IMR-90 (cell line): ENCODE measurements around the gene COQ4. TPM values are rescaled to one million over a fixed set of nuclear protein-coding genes. Genes with fewer than 3 reads are reported as not detected.
A peak's percentile ranks its signal among the peaks of the same experiment; 100 is the strongest.

Experiments
- ATAC-seq: fragments of 200-7000 bp; cut with Tn5 transposase; 2 replicates; pipeline ENCODE4 v1.9.1; 2020; ENCODE audit warnings: low read depth, mild to moderate bottlenecking, moderate library complexity
- BruUV-seq: library from RNA; stranded (reverse); fragments of 400-500 nt; replicated peaks from 2 replicates; lab custom pipeline; 2021; lab: Mats Ljungman, UMichigan
- CTCF ChIA-PET: fragments of 300-600 bp; formaldehyde crosslinking; extraction: SDS; loops from one replicate; lab custom pipeline; 2021; ENCODE audit warnings: antibody characterized with exemption; lab: Yijun Ruan, JAX
- POLR2A ChIA-PET: fragments of 300-600 bp; sonication (Branson Sonifier 250); formaldehyde crosslinking; loops from one replicate; lab custom pipeline; 2022; ENCODE audit warnings: antibody characterized with exemption; ENCODE audit not compliant: unreplicated experiment; lab: Charles Lee
- DNase-seq: peaks from one replicate; pipeline ENCODE4 v3.0.0; 2013
- H2AFZ ChIP-seq: replicated peaks from 2 replicates; pipeline ENCODE3; 2013; ENCODE audit warnings: low read length, mild to moderate bottlenecking; ENCODE audit not compliant: poor library complexity
- H2AK5ac ChIP-seq: 2 replicates; pipeline ENCODE4 v1.6.1; 2013; ENCODE audit warnings: low read depth, low read length, inconsistent platforms
- H2AK9ac ChIP-seq: replicated peaks from 2 replicates; pipeline ENCODE3; 2013; ENCODE audit warnings: mild to moderate bottlenecking, low read depth, low read length, moderate library complexity; ENCODE audit not compliant: poor library complexity
- H2BK120ac ChIP-seq: 2 replicates; pipeline ENCODE4 v1.6.1; 2013; ENCODE audit warnings: low read depth, low read length, inconsistent platforms
- H2BK15ac ChIP-seq: 3 replicates; pipeline ENCODE4 v1.6.1; 2013; ENCODE audit warnings: low read depth, low read length, inconsistent platforms
- H2BK20ac ChIP-seq: 2 replicates; pipeline ENCODE4 v1.6.1; 2013; ENCODE audit warnings: low read depth, mild to moderate bottlenecking, inconsistent platforms, low read length, moderate library complexity
- H2BK5ac ChIP-seq: 2 replicates; pipeline ENCODE4 v1.6.1; 2013; ENCODE audit warnings: mild to moderate bottlenecking, low read depth, low read length, inconsistent platforms; ENCODE audit not compliant: poor library complexity, severe bottlenecking
- H3K14ac ChIP-seq: replicated peaks from 2 replicates; pipeline ENCODE4 v1.6.1; 2013; ENCODE audit warnings: low read depth, low read length, inconsistent platforms
- H3K18ac ChIP-seq: 2 replicates; pipeline ENCODE4 v1.6.1; 2013; ENCODE audit warnings: low read depth, low read length, control low read depth
- H3K23ac ChIP-seq: 2 replicates; pipeline ENCODE4 v1.6.1; 2013; ENCODE audit warnings: low read depth, low read length, inconsistent platforms
- H3K27ac ChIP-seq: 2 replicates; pipeline ENCODE4 v1.5.1; 2013; ENCODE audit warnings: mild to moderate bottlenecking, control low read depth, low read length; ENCODE audit not compliant: insufficient read depth
- H3K27me3 ChIP-seq: 2 replicates; pipeline ENCODE4 v1.6.1; 2013; ENCODE audit warnings: low read length; ENCODE audit not compliant: control insufficient read depth, insufficient read depth
- H3K36me3 ChIP-seq: 2 replicates; pipeline ENCODE4 v1.6.1; 2013; ENCODE audit warnings: low read length, mixed read lengths; ENCODE audit not compliant: control insufficient read depth, insufficient read depth
- H3K4ac ChIP-seq: 2 replicates; pipeline ENCODE4 v1.6.1; 2013; ENCODE audit warnings: low read depth, low read length, inconsistent platforms
- H3K4me1 ChIP-seq: 2 replicates; pipeline ENCODE4 v1.6.1; 2013; ENCODE audit warnings: low read length, mixed read lengths; ENCODE audit not compliant: control insufficient read depth, insufficient read depth
- H3K4me2 ChIP-seq: 2 replicates; pipeline ENCODE4 v1.6.1; 2013; ENCODE audit warnings: low read depth, mild to moderate bottlenecking, control low read depth, low read length, moderate library complexity
- H3K4me3 ChIP-seq: 2 replicates; pipeline ENCODE4 v1.5.1; 2013; ENCODE audit warnings: low read depth, mild to moderate bottlenecking, control low read depth, low read length, moderate library complexity; ENCODE audit not compliant: insufficient read depth
- H3K56ac ChIP-seq: 2 replicates; pipeline ENCODE4 v1.6.1; 2013; ENCODE audit warnings: low read length, inconsistent platforms; ENCODE audit not compliant: insufficient read depth; ENCODE audit errors: extremely low read depth
- H3K79me1 ChIP-seq, 2 experiments: 2 replicates each; pipeline ENCODE4 v1.6.1; 2013; ENCODE audit warnings: low read length in 2 of 2, inconsistent platforms in 1 of 2, low read depth in 1 of 2
- H3K9ac ChIP-seq: 2 replicates; pipeline ENCODE4 v1.6.1; 2013; ENCODE audit warnings: low read depth, low read length, control low read depth
- H3K9me1 ChIP-seq: 2 replicates; pipeline ENCODE4 v1.6.1; 2013; ENCODE audit warnings: low read length, inconsistent platforms; ENCODE audit not compliant: insufficient read depth
- H3K9me3 ChIP-seq: 2 replicates; pipeline ENCODE4 v1.6.1; 2013; ENCODE audit warnings: low read length; ENCODE audit not compliant: control insufficient read depth, insufficient read depth
- H4K20me1 ChIP-seq: 2 replicates; pipeline ENCODE4 v1.6.1; 2013; ENCODE audit warnings: low read length, inconsistent platforms; ENCODE audit not compliant: insufficient read depth
- H4K5ac ChIP-seq: 2 replicates; pipeline ENCODE4 v1.6.1; 2013; ENCODE audit warnings: mild to moderate bottlenecking, low read depth, low read length, control low read depth
- H4K8ac ChIP-seq, 2 experiments: 2 replicates each; pipeline ENCODE4 v1.6.1; 2013; ENCODE audit warnings: low read depth in 2 of 2, low read length in 2 of 2, control low read depth in 1 of 2, inconsistent platforms in 1 of 2
- H4K91ac ChIP-seq: 2 replicates; pipeline ENCODE4 v1.6.1; 2013; ENCODE audit warnings: low read depth, low read length, inconsistent platforms; ENCODE audit not compliant: insufficient read depth
- ELK1 ChIP-seq: fragments of 150-350 bp; IDR thresholded peaks from 2 replicates; pipeline ENCODE4 v1.6.1; 2016; ENCODE audit warnings: low read depth, mild to moderate bottlenecking, low read length, moderate library complexity, borderline replicate concordance
- MAFK ChIP-seq: IDR thresholded peaks from 2 replicates; pipeline ENCODE4 v1.6.1; 2012; ENCODE audit warnings: low read depth, low read length, improper control_type of control experiment
- WGBS, 2 experiments: methylation state at CpG; one replicate each; pipeline versions ENCODE4 v1.1.5 to v1.1.7; 2013; ENCODE audit warnings: missing lambda C conversion rate in 2 of 2; ENCODE audit not compliant: insufficient read length in 1 of 2; ENCODE audit errors: extremely low coverage in 2 of 2; 5-methylcytosine and 5-hydroxymethylcytosine counted together
- dilution Hi-C: fragments of 300-500 bp; cut with HindIII; formaldehyde crosslinking; loops from one replicate; pipeline ENCODE4 v1.14.3; 2018; ENCODE audit warnings: low sequenced_read_pairs; ENCODE audit not compliant: unreplicated experiment
- in situ Hi-C: fragments of 300-500 bp; cut with MboI; formaldehyde crosslinking; loops from 3 replicates; pipeline ENCODE4 v1.14.3; 2019; ENCODE audit warnings: low sequenced_read_pairs, inconsistent platforms, mixed read lengths
- intact Hi-C: fragments of 100-400 bp; cut with micrococcal nuclease; formaldehyde crosslinking; loops from 2 replicates; pipeline ENCODE4 v1.10.0; 2022
- polyA plus RNA-seq, 3 experiments: library from polyadenylated mRNA; depleted of rRNA; stranded (reverse); fragments of >200 nt; gene quantifications; 2 replicates each; pipeline ENCODE4 v1.2.3, GENCODE V29; 2012; ENCODE audit warnings: low replicate concordance in 1 of 3
- total RNA-seq: library from RNA; depleted of rRNA; stranded (reverse); fragments of >200 nt; gene quantifications from 2 replicates; pipeline ENCODE4 v1.2.3, GENCODE V29; 2012

Gene COQ4
- total and polyA plus RNA-seq, 2 of the 4 experiments (the other 2 are of a cell fraction) = 20.1 to 41.4 TPM

- dilution Hi-C loops = no loop called here
- Histone ChIP-seq H3K4ac (no peak overlapping the region), H2AK5ac (no peak overlapping the region), H2BK15ac (no peak overlapping the region), H2BK20ac (no peak overlapping the region), H3K23ac (no peak overlapping the region), H3K27me3 (no peaks in the 10 kb centered on the region), H3K79me1 (peaks cover 0 to 8% of the 10 kb centered on the region in 2 experiments; a peak in 1 of 4 replicates), H3K27ac (no peak overlapping the region), H3K9me3 (no peaks in the 10 kb centered on the region), H4K8ac (no peak overlapping the region), H2AFZ (no peak overlapping the region), H3K9me1 (peaks cover 8% of the 10 kb centered on the region; the same call in 1 of the 2 replicates), H2BK5ac (no peak overlapping the region), H3K4me2 (no peak overlapping the region), H3K4me1 (peaks cover 5% of the 10 kb centered on the region), H2AK9ac (no peak overlapping the region), H3K14ac (no peak overlapping the region), H3K18ac (no peak overlapping the region), H4K20me1 (no peaks in the 10 kb centered on the region), H3K56ac (no peak overlapping the region), H3K9ac (no peak overlapping the region), H3K36me3 (peaks cover 13% of the 10 kb centered on the region; the same call in 1 of the 2 replicates), H2BK120ac (no peak overlapping the region), H4K91ac (no peak overlapping the region), H4K5ac (no peak overlapping the region), H3K4me3 (no peak overlapping the region)
- intact Hi-C loops = no loop called here
- DNase-seq (no peak), ATAC-seq (no peak)
- WGBS, 2 experiments = no CpG with 5 or more reads among the region's 3 CpGs
- in situ Hi-C loops = loop anchor here (10.0 kb wide), 1 partner anchor 263 kb away; the partner anchor contains the start of gene SPTAN1
- POLR2A ChIA-PET = no interaction called here
- BruUV-seq = no TSS peak
- CTCF ChIA-PET = interaction anchor here (1.2 kb wide), 1 partner anchor 49 kb away, joined by 3 read pairs; no protein-coding TSS in a partner anchor
- TF ChIP-seq ELK1 = no peak
- TF ChIP-seq MAFK = peak; percentile 79
These were observed 30.6 kb upstream of the COQ4 start for GRCh38 chr9:128292009-128292408.
